IMR-90 (cell line): ENCODE measurements around the gene HAND2. TPM values are rescaled to one million over a fixed set of nuclear protein-coding genes. Genes with fewer than 3 reads are reported as not detected.

Source experiments
- ATAC-seq: fragments of 200-7000 bp; cut with Tn5 transposase; 2 replicates; pipeline ENCODE4 v1.9.1; 2020; ENCODE audit warnings: low read depth, mild to moderate bottlenecking, moderate library complexity
- BruUV-seq: library from RNA; stranded (reverse); fragments of 400-500 nt; replicated peaks from 2 replicates; lab custom pipeline; 2021; lab: Mats Ljungman, UMichigan
- CTCF ChIA-PET: fragments of 300-600 bp; formaldehyde crosslinking; extraction: SDS; loops from one replicate; lab custom pipeline; 2021; ENCODE audit warnings: antibody characterized with exemption; lab: Yijun Ruan, JAX
- POLR2A ChIA-PET: fragments of 300-600 bp; sonication (Branson Sonifier 250); formaldehyde crosslinking; loops from one replicate; lab custom pipeline; 2022; ENCODE audit warnings: antibody characterized with exemption; ENCODE audit not compliant: unreplicated experiment; lab: Charles Lee
- DNase-seq: peaks from one replicate; pipeline ENCODE4 v3.0.0; 2013
- H2AFZ ChIP-seq: replicated peaks from 2 replicates; pipeline ENCODE3; 2013; ENCODE audit warnings: low read length, mild to moderate bottlenecking; ENCODE audit not compliant: poor library complexity
- H2AK5ac ChIP-seq: 2 replicates; pipeline ENCODE4 v1.6.1; 2013; ENCODE audit warnings: low read depth, low read length, inconsistent platforms
- H2AK9ac ChIP-seq: replicated peaks from 2 replicates; pipeline ENCODE3; 2013; ENCODE audit warnings: mild to moderate bottlenecking, low read depth, low read length, moderate library complexity; ENCODE audit not compliant: poor library complexity
- H2BK120ac ChIP-seq: 2 replicates; pipeline ENCODE4 v1.6.1; 2013; ENCODE audit warnings: low read depth, low read length, inconsistent platforms
- H2BK15ac ChIP-seq: 3 replicates; pipeline ENCODE4 v1.6.1; 2013; ENCODE audit warnings: low read depth, low read length, inconsistent platforms
- H2BK20ac ChIP-seq: 2 replicates; pipeline ENCODE4 v1.6.1; 2013; ENCODE audit warnings: low read depth, mild to moderate bottlenecking, inconsistent platforms, low read length, moderate library complexity
- H2BK5ac ChIP-seq: 2 replicates; pipeline ENCODE4 v1.6.1; 2013; ENCODE audit warnings: mild to moderate bottlenecking, low read depth, low read length, inconsistent platforms; ENCODE audit not compliant: poor library complexity, severe bottlenecking
- H3K14ac ChIP-seq: replicated peaks from 2 replicates; pipeline ENCODE4 v1.6.1; 2013; ENCODE audit warnings: low read depth, low read length, inconsistent platforms
- H3K18ac ChIP-seq: 2 replicates; pipeline ENCODE4 v1.6.1; 2013; ENCODE audit warnings: low read depth, low read length, control low read depth
- H3K23ac ChIP-seq: 2 replicates; pipeline ENCODE4 v1.6.1; 2013; ENCODE audit warnings: low read depth, low read length, inconsistent platforms
- H3K27ac ChIP-seq: 2 replicates; pipeline ENCODE4 v1.5.1; 2013; ENCODE audit warnings: mild to moderate bottlenecking, control low read depth, low read length; ENCODE audit not compliant: insufficient read depth
- H3K27me3 ChIP-seq: 2 replicates; pipeline ENCODE4 v1.6.1; 2013; ENCODE audit warnings: low read length; ENCODE audit not compliant: control insufficient read depth, insufficient read depth
- H3K36me3 ChIP-seq: 2 replicates; pipeline ENCODE4 v1.6.1; 2013; ENCODE audit warnings: low read length, mixed read lengths; ENCODE audit not compliant: control insufficient read depth, insufficient read depth
- H3K4ac ChIP-seq: 2 replicates; pipeline ENCODE4 v1.6.1; 2013; ENCODE audit warnings: low read depth, low read length, inconsistent platforms
- H3K4me1 ChIP-seq: 2 replicates; pipeline ENCODE4 v1.6.1; 2013; ENCODE audit warnings: low read length, mixed read lengths; ENCODE audit not compliant: control insufficient read depth, insufficient read depth
- H3K4me2 ChIP-seq: 2 replicates; pipeline ENCODE4 v1.6.1; 2013; ENCODE audit warnings: low read depth, mild to moderate bottlenecking, control low read depth, low read length, moderate library complexity
- H3K4me3 ChIP-seq: 2 replicates; pipeline ENCODE4 v1.5.1; 2013; ENCODE audit warnings: low read depth, mild to moderate bottlenecking, control low read depth, low read length, moderate library complexity; ENCODE audit not compliant: insufficient read depth
- H3K56ac ChIP-seq: 2 replicates; pipeline ENCODE4 v1.6.1; 2013; ENCODE audit warnings: low read length, inconsistent platforms; ENCODE audit not compliant: insufficient read depth; ENCODE audit errors: extremely low read depth
- H3K79me1 ChIP-seq, 2 experiments: 2 replicates each; pipeline ENCODE4 v1.6.1; 2013; ENCODE audit warnings: low read length in 2 of 2, inconsistent platforms in 1 of 2, low read depth in 1 of 2
- H3K9ac ChIP-seq: 2 replicates; pipeline ENCODE4 v1.6.1; 2013; ENCODE audit warnings: low read depth, low read length, control low read depth
- H3K9me1 ChIP-seq: 2 replicates; pipeline ENCODE4 v1.6.1; 2013; ENCODE audit warnings: low read length, inconsistent platforms; ENCODE audit not compliant: insufficient read depth
- H3K9me3 ChIP-seq: 2 replicates; pipeline ENCODE4 v1.6.1; 2013; ENCODE audit warnings: low read length; ENCODE audit not compliant: control insufficient read depth, insufficient read depth
- H4K20me1 ChIP-seq: 2 replicates; pipeline ENCODE4 v1.6.1; 2013; ENCODE audit warnings: low read length, inconsistent platforms; ENCODE audit not compliant: insufficient read depth
- H4K5ac ChIP-seq: 2 replicates; pipeline ENCODE4 v1.6.1; 2013; ENCODE audit warnings: mild to moderate bottlenecking, low read depth, low read length, control low read depth
- H4K8ac ChIP-seq, 2 experiments: 2 replicates each; pipeline ENCODE4 v1.6.1; 2013; ENCODE audit warnings: low read depth in 2 of 2, low read length in 2 of 2, control low read depth in 1 of 2, inconsistent platforms in 1 of 2
- H4K91ac ChIP-seq: 2 replicates; pipeline ENCODE4 v1.6.1; 2013; ENCODE audit warnings: low read depth, low read length, inconsistent platforms; ENCODE audit not compliant: insufficient read depth
- CTCF ChIP-seq: conservative IDR thresholded peaks from 2 replicates; pipeline ENCODE4 v1.5.1; 2012; ENCODE audit warnings: mild to moderate bottlenecking, low read depth, low read length, improper control_type of control experiment
- RCOR1 ChIP-seq: IDR thresholded peaks from 2 replicates; pipeline ENCODE4 v1.6.1; 2012; ENCODE audit warnings: mild to moderate bottlenecking, low read length, improper control_type of control experiment; ENCODE audit not compliant: insufficient replicate concordance
- RFX5 ChIP-seq: IDR thresholded peaks from 2 replicates; pipeline ENCODE4 v1.8.0; 2012; ENCODE audit warnings: low read depth, mild to moderate bottlenecking, low read length, moderate library complexity
- WGBS, 2 experiments: methylation state at CpG; one replicate each; pipeline versions ENCODE4 v1.1.5 to v1.1.7; 2013; ENCODE audit warnings: missing lambda C conversion rate in 2 of 2; ENCODE audit not compliant: insufficient read length in 1 of 2; ENCODE audit errors: extremely low coverage in 2 of 2; 5-methylcytosine and 5-hydroxymethylcytosine counted together
- dilution Hi-C: fragments of 300-500 bp; cut with HindIII; formaldehyde crosslinking; loops from one replicate; pipeline ENCODE4 v1.14.3; 2018; ENCODE audit warnings: low sequenced_read_pairs; ENCODE audit not compliant: unreplicated experiment
- in situ Hi-C: fragments of 300-500 bp; cut with MboI; formaldehyde crosslinking; loops from 3 replicates; pipeline ENCODE4 v1.14.3; 2019; ENCODE audit warnings: low sequenced_read_pairs, inconsistent platforms, mixed read lengths
- intact Hi-C: fragments of 100-400 bp; cut with micrococcal nuclease; formaldehyde crosslinking; loops from 2 replicates; pipeline ENCODE4 v1.10.0; 2022
- polyA plus RNA-seq, 3 experiments: library from polyadenylated mRNA; depleted of rRNA; stranded (reverse); fragments of >200 nt; gene quantifications; 2 replicates each; pipeline ENCODE4 v1.2.3, GENCODE V29; 2012; ENCODE audit warnings: low replicate concordance in 1 of 3
- total RNA-seq: library from RNA; depleted of rRNA; stranded (reverse); fragments of >200 nt; gene quantifications from 2 replicates; pipeline ENCODE4 v1.2.3, GENCODE V29; 2012

The HAND2 gene
- total and polyA plus RNA-seq, 2 of the 4 experiments (the other 2 are of a cell fraction) = 0.36 to 0.97 TPM

DNA sequence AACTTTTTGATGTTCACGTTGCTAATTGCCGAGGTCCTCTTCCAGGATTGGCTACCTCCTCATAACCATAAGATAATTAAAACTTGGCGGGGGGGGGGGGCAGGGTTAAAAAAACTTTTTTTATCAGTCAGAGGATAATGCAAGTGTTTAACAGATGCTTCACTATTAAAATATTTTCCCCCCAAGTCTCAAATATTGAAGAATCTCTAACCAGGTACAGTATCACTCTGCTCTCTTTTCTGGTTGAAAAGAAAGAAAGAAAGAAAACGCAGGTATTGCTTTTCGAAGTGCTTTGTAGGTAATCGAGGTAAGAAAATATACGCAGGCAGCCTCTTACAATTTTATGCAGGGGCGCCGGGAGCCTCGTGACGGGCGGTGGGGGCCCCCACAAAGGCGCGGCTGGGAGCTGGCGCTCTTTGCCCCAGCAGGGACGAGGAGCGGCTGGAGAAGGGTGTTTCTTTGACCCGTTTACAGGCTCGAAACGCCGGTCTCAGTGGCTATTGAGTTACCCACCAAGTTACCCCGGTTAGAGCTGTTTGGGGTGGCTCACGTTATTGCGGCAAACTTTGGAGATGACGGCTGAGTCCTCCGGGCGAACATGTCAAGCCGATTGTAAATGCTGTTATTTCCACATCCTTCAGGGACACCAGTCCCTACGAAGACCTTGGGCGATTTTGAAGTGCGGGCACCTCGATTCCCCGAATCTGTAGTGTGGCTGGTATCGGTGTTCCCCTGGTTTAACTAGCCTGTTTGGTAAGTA, 477 bp upstream of the HAND2 start:
- Histone ChIP-seq H3K18ac (no peak overlapping the region), H3K36me3 (no peaks in the 10 kb centered on the region), H3K9me3 (peaks cover 17% of the 10 kb centered on the region; the same call in 1 of the 2 replicates), H4K8ac (no peak overlapping the region), H2BK5ac (no peak overlapping the region), H3K4me1 (no peaks in the 10 kb centered on the region), H3K9me1 (0 out of 2 replicates have a peak, but pooled peaks cover 3% of the 10 kb centered on the region), H2BK20ac (no peak overlapping the region), H4K5ac (no peak overlapping the region), H3K4me2 (peak overlapping the region; percentile 69; the same call in 1 of the 2 replicates), H4K20me1 (no peaks in the 10 kb centered on the region), H4K91ac (no peak overlapping the region), H2AK9ac (no peak overlapping the region), H3K23ac (no peak overlapping the region; the same call in 1 of the 2 replicates), H3K14ac (no peak overlapping the region), H3K4me3 (peak overlapping the region; percentile 40), H3K27ac (no peak overlapping the region), H3K56ac (no peak overlapping the region), H2BK120ac (no peak overlapping the region), H3K79me1 (no peaks in the 10 kb centered on the region), H3K9ac (no peak overlapping the region), H2AFZ (peak overlapping the region; percentile 21), H3K27me3 (peaks cover 89% of the 10 kb centered on the region), H3K4ac (no peak overlapping the region), H2BK15ac (no peak overlapping the region), H2AK5ac (no peak overlapping the region)
- WGBS, 2 experiments = 2% methylated on average over 12 of the region's 34 CpGs; no CpG with 5 or more reads in 1 of the 2 experiments
- intact Hi-C loops (loop anchor here (10.0 kb wide), 1 partner anchor 294 kb away; no protein-coding TSS in a partner anchor), in situ Hi-C loops (no loop called here), dilution Hi-C loops (no loop called here)
- ChIA-PET CTCF (no interaction called here), POLR2A (no interaction called here)
- ATAC-seq (no peak), DNase-seq (no peak)
- no TSS peak for BruUV-seq
- TF ChIP-seq RFX5 = no peak
- TF ChIP-seq CTCF = no peak
- TF ChIP-seq RCOR1 = no peak
